Astrocyte (in vitro differentiated cells and primary cell): Measurements from ENCODE around the gene DUSP12. TPM values are rescaled to one million over a fixed set of nuclear protein-coding genes. Genes with fewer than 3 reads are reported as not detected.
A peak's percentile ranks its signal among the peaks of the same experiment; 100 is the strongest.

Experiments used
- DNase-seq: peaks from one replicate; pipeline ENCODE4 v3.0.0-alpha.2; 2010; ENCODE audit warnings: low read depth
- FAIRE-seq: peaks from 2 replicates; lab custom pipeline; 2011; peaks lifted over from hg19 to GRCh38; lab: Jason Lieb, UNC
- H2AFZ ChIP-seq: 2 replicates; pipeline ENCODE4 v1.6.0; 2012; ENCODE audit warnings: low read depth, low read length, inconsistent platforms
- H3K27ac ChIP-seq: 2 replicates; pipeline ENCODE4 v1.5.1; 2011; ENCODE audit warnings: low read depth, low read length, inconsistent platforms
- H3K27me3 ChIP-seq: 2 replicates; pipeline ENCODE4 v1.6.0; 2011; ENCODE audit warnings: low read length, inconsistent platforms; ENCODE audit not compliant: insufficient read depth
- H3K36me3 ChIP-seq: 2 replicates; pipeline ENCODE4 v1.5.1; 2011; ENCODE audit warnings: low read length, inconsistent platforms; ENCODE audit not compliant: insufficient read depth
- H3K4me1 ChIP-seq: 2 replicates; pipeline ENCODE4 v1.5.1; 2011; ENCODE audit warnings: low read length, inconsistent platforms; ENCODE audit not compliant: insufficient read depth
- H3K4me2 ChIP-seq: 2 replicates; pipeline ENCODE4 v1.6.0; 2012; ENCODE audit warnings: low read length, inconsistent platforms
- H3K4me3 ChIP-seq: 2 replicates; pipeline ENCODE4 v1.5.1; 2011; ENCODE audit warnings: low read depth, mild to moderate bottlenecking, low read length, inconsistent platforms; ENCODE audit not compliant: insufficient read depth
- H3K79me2 ChIP-seq: 2 replicates; pipeline ENCODE4 v1.6.0; 2012; ENCODE audit warnings: mild to moderate bottlenecking, low read length, inconsistent platforms; ENCODE audit not compliant: insufficient read depth
- H3K9ac ChIP-seq: 2 replicates; pipeline ENCODE4 v1.6.0; 2012; ENCODE audit warnings: mild to moderate bottlenecking, low read length, inconsistent platforms
- H3K9me3 ChIP-seq: 2 replicates; pipeline ENCODE4 v1.5.1; 2012; ENCODE audit warnings: low read depth, mild to moderate bottlenecking, low read length, inconsistent platforms; ENCODE audit not compliant: insufficient read depth
- H4K20me1 ChIP-seq: 2 replicates; pipeline ENCODE4 v1.6.0; 2012; ENCODE audit warnings: low read length, inconsistent platforms; ENCODE audit not compliant: insufficient read depth
- H3K27ac Mint-ChIP-seq: one replicate; pipeline ENCODE4 v1.8.0; 2021; ENCODE audit warnings: mild to moderate bottlenecking, mixed read lengths; ENCODE audit not compliant: unreplicated experiment
- H3K27me3 Mint-ChIP-seq: one replicate; pipeline ENCODE4 v1.8.0; 2021; ENCODE audit warnings: low read depth, mixed read lengths; ENCODE audit not compliant: unreplicated experiment
- H3K36me3 Mint-ChIP-seq: one replicate; pipeline ENCODE4 v1.8.0; 2021; ENCODE audit warnings: low read depth, mixed read lengths; ENCODE audit not compliant: unreplicated experiment
- H3K4me1 Mint-ChIP-seq: one replicate; pipeline ENCODE4 v1.8.0; 2021; ENCODE audit warnings: low read depth, mixed read lengths; ENCODE audit not compliant: unreplicated experiment
- H3K4me3 Mint-ChIP-seq: one replicate; pipeline ENCODE4 v1.8.0; 2021; ENCODE audit warnings: mild to moderate bottlenecking, moderate library complexity, mixed read lengths; ENCODE audit not compliant: unreplicated experiment
- H3K9me3 Mint-ChIP-seq: one replicate; pipeline ENCODE4 v1.8.0; 2021; ENCODE audit warnings: mild to moderate bottlenecking, mixed read lengths; ENCODE audit not compliant: unreplicated experiment
- CTCF ChIP-seq: IDR thresholded peaks from 2 replicates; pipeline ENCODE4 v1.5.1; 2011; ENCODE audit warnings: low read depth, mild to moderate bottlenecking, inconsistent platforms, low read length, moderate library complexity; ENCODE audit not compliant: insufficient read depth
- EZH2 ChIP-seq: IDR thresholded peaks from 2 replicates; pipeline ENCODE4 v1.6.1; 2012; ENCODE audit warnings: mild to moderate bottlenecking, low read length, inconsistent platforms; ENCODE audit not compliant: insufficient read depth
- total RNA-seq: library from RNA; stranded (reverse); gene quantifications from 2 replicates; pipeline ENCODE4 v1.2.1, GENCODE V29; 2021

DUSP12 gene
- total RNA-seq, 1 donor from 2014 or later: 34.7 TPM

GRCh38 chr1:161791904-161792655 lies 42.5 kb downstream of the DUSP12 start:
- H3K27ac ChIP-seq: no peak overlapping the region
- DNase-seq: peak; percentile 7
- no peaks in the 10 kb centered on the region for H3K27me3 ChIP-seq
- H3K9me3 ChIP-seq: no peaks in the 10 kb centered on the region
- H4K20me1 ChIP-seq: no peaks in the 10 kb centered on the region
- H2AFZ ChIP-seq: no peak overlapping the region
- TF ChIP-seq EZH2: no peak
- no peak for TF ChIP-seq CTCF
- Mint-ChIP-seq H3K27ac (peak overlapping the region; percentile 58), H3K27me3 (no peaks in the 10 kb centered on the region), H3K4me3 (no peak overlapping the region), H3K9me3 (no peaks in the 10 kb centered on the region), H3K36me3 (peaks cover 3% of the 10 kb centered on the region), H3K4me1 (peaks cover 22% of the 10 kb centered on the region)
- no peak overlapping the region for H3K9ac ChIP-seq
- no peaks in the 10 kb centered on the region for H3K36me3 ChIP-seq
- H3K4me1 ChIP-seq: peaks cover 7% of the 10 kb centered on the region
- no peaks in the 10 kb centered on the region for H3K79me2 ChIP-seq
- FAIRE-seq: no peak
- no peak overlapping the region for H3K4me3 ChIP-seq
- H3K4me2 ChIP-seq: no peak overlapping the region

GRCh38 chr1:161792740-161793139 lies 43.2 kb downstream of the DUSP12 start:
- peaks cover 22% of the 10 kb centered on the region for H3K4me1 Mint-ChIP-seq

More at GRCh38 chr1:161792740-161793139, 43.2 kb downstream of the DUSP12 start:
- Mint-ChIP-seq H3K9me3 (no peaks in the 10 kb centered on the region), H3K27ac (peak overlapping the region; percentile 58), H3K4me3 (no peak overlapping the region), H3K27me3 (no peaks in the 10 kb centered on the region), H3K36me3 (peaks cover 6% of the 10 kb centered on the region)
- DNase-seq (peak; percentile 83), FAIRE-seq (peak; percentile 96)
- H3K27me3 ChIP-seq: no peaks in the 10 kb centered on the region
- H3K9me3 ChIP-seq: no peaks in the 10 kb centered on the region
- peak; percentile 58 for TF ChIP-seq CTCF
- no peak for TF ChIP-seq EZH2
- H3K4me1 ChIP-seq: peaks cover 7% of the 10 kb centered on the region
- H3K4me3 ChIP-seq: no peak overlapping the region
- no peak overlapping the region for H3K27ac ChIP-seq
- H3K4me2 ChIP-seq: no peak overlapping the region
- no peaks in the 10 kb centered on the region for H4K20me1 ChIP-seq
- no peaks in the 10 kb centered on the region for H3K36me3 ChIP-seq
- no peaks in the 10 kb centered on the region for H3K79me2 ChIP-seq
- no peak overlapping the region for H3K9ac ChIP-seq
- no peak overlapping the region for H2AFZ ChIP-seq
